ENCODE measurements around the gene CERCAM. TPM values are rescaled to one million over a fixed set of nuclear protein-coding genes. Genes with fewer than 3 reads are reported as not detected.
"Not testable (repeated sequence)": the region's sequence is repeated elsewhere in the genome, so short reads cannot be mapped to it uniquely, and the experiment has no call there.

The CERCAM gene
- total RNA-seq, 1 experiment from 2014 or later = 15.5 TPM

DNA sequence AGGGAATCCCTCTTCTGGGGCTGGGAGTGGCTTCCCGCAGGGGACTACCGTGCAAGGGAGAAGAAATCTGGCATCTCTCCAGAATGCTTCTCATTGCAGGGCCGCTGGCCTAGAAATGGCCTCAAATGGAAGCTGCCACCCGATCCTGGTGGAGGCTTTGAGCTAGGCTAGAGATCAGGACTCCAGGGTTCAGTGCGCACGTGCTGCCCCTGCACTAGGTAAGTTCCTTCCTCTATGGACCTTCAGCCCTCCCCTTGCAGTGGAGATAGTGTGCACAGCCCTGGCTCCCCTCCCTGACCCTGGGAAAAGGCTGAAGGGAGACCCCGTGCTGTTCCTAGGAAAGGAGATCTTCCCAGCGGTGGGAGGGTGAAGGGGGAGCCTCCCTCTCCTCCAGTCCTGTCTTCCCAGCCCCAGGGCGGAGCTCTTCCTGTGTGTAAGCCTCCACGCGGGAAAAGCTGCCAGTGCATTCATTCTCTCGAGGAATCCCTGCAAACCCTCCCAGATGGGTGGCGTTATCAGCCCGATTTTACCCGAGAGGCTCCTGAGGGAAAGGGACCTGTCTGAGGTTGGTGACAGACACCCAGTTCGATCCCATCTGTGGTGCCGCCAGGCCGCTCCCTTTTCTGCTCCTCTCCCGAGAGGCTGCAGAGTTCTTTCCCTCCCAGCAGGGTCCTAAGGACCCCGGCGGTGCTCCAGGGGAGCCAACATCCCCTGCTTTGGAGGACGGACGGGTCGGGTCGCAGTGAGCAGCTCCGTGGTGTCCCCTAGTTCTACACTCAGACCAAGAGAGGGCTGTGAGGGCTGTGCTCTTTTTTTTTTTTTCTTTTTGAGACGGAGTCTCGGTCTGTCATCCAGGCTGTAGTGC lies 1.4 kb upstream of the CERCAM start:
- no peaks in the 10 kb centered on the region for H3K36me3 ChIP-seq (replicated peaks; ENCODE audit: control insufficient read depth, insufficient read depth, low read length)
- peaks cover 33% of the 10 kb centered on the region for H3K27me3 ChIP-seq (ENCODE audit: control insufficient read depth, insufficient read depth, low read length)
- peak; percentile 66 for DNase-seq
- peak overlapping the region; percentile 78 for H3K4me3 ChIP-seq (ENCODE audit: insufficient read depth, low read depth, low read length)

DNA sequence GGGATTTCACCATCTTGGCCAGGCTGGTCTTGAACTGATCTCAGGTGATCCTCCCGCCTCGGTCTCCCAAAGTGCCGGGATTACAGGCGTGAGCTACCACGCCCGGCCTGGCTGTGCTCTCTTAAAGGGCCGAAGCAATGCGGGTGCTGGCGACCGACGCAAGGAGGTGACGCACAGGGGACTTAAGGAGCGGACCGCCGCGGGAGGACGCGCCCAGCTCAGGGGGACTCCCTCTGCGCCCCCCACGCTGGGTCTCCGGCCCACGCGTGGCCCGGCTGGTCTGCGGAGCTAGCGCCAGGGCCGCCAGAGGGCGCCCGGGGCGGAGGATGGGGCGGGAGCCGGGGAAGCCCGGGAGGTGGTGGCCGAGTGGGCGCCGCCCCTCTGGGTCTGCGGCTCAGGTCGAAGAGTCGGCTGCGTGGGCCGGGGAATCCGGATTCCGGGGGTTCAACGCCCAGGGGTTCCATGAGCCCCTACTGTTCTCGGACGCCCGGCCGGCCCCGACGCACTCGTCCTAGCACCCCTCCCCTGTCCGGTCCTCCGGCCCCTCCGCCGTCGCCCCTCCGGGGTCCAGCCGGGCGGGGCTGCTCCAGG lies 502 bp upstream of the CERCAM start:
- H3K4me3 ChIP-seq (ENCODE audit: insufficient read depth, low read depth, low read length) = peak overlapping the region; percentile 78
- DNase-seq = peak; percentile 93
- H3K36me3 ChIP-seq (replicated peaks; ENCODE audit: control insufficient read depth, insufficient read depth, low read length) = no peaks in the 10 kb centered on the region
- H3K27me3 ChIP-seq (ENCODE audit: control insufficient read depth, insufficient read depth, low read length) = peaks cover 33% of the 10 kb centered on the region

DNA sequence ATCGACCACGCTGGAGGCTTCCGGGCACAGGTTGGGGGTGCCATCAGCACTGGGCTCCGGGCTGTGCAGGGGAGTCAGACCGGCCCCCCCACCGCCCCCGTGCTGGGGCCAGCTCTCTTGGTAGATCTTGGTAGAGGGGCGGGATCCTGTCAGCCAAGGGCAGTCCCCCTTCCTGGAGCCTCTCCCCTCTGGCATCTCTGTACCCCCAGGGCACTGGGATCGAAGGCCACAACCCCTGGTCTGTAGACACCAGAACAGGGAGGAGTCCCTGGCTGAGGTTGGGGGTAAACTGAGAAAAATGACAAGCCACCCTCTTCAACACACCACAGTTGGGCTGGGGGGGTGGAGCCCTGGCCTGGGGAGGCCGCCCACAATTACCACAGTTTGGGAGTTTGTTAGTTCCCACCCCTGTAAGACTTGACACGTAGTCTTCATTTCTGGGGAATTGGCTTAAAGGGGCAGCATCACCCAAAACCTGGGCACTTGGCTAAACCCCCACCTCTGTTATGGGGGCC lies 882 bp downstream of the CERCAM start:
- peaks cover 31% of the 10 kb centered on the region for H3K27me3 ChIP-seq (ENCODE audit: control insufficient read depth, insufficient read depth, low read length)

DNA sequence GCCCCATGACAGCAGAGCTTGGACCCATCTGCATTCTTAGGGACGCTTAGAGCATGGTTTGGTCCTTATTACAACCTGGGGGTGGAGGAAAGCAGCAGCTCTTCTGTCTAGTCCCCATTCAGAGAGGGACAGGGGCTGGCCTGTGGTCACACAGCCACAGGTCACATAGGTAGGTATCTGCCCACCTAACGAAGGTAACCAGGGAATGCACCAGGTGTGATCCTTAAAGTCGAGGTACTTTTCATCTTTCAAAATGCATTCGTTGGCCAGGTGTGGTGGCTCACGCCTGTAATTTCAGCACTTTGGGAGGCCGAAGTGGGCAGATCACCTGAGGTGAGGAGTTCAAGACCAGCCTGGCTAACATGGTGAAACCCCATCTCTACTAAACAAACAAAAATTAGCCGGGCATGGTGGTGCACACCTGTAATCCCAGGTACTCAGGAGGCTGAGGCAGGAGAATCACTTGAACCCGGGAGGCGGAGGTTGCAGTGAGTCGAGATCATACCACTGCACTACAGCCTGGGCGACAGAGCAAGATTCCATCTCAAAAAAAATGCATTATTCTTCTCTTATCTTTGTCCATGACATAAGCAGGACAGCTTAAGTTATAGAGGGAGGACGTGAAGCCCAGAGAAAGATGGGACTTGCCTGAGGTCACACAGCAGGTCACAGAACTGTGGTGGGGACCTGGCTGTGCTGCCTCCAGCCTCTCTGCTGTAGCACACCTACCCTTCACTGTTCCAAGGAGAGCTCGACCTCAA lies 1.5 kb downstream of the CERCAM start:
- H3K4me3 ChIP-seq (ENCODE audit: insufficient read depth, low read depth, low read length); H3K36me3 ChIP-seq (replicated peaks; ENCODE audit: control insufficient read depth, insufficient read depth, low read length); DNase-seq: not testable (repeated sequence)
- H3K27me3 ChIP-seq (ENCODE audit: control insufficient read depth, insufficient read depth, low read length) = peaks cover 29% of the 10 kb centered on the region

More for the DNA sequence above, 882 bp downstream of the CERCAM start:
- DNase-seq = peak; percentile 76
- peak overlapping the region; percentile 78 for H3K4me3 ChIP-seq (ENCODE audit: insufficient read depth, low read depth, low read length)
- no peaks in the 10 kb centered on the region for H3K36me3 ChIP-seq (replicated peaks; ENCODE audit: control insufficient read depth, insufficient read depth, low read length)

DNA sequence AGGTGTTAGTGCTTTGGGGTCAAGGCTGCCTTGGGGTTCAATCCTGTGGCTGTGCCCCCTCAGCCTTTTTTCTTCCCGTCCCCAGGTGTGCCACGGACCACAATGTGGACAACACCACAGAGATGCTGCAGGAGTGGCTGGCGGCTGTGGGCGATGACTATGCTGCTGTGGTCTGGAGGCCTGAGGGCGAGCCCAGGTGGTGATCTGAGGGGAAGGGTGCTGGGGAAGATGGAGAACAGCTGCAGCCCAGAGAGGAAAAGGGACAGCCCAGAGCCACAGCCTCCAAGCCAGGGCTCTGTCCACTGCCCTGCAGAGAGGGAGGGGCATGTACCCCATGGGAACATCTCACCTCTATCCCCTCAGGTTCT lies 2.1 kb downstream of the CERCAM start:
- DNase-seq = peak; percentile 16
- H3K27me3 ChIP-seq (ENCODE audit: control insufficient read depth, insufficient read depth, low read length) = peaks cover 27% of the 10 kb centered on the region
- no peak overlapping the region for H3K4me3 ChIP-seq (ENCODE audit: insufficient read depth, low read depth, low read length)
- no peaks in the 10 kb centered on the region for H3K36me3 ChIP-seq (replicated peaks; ENCODE audit: control insufficient read depth, insufficient read depth, low read length)

DNA sequence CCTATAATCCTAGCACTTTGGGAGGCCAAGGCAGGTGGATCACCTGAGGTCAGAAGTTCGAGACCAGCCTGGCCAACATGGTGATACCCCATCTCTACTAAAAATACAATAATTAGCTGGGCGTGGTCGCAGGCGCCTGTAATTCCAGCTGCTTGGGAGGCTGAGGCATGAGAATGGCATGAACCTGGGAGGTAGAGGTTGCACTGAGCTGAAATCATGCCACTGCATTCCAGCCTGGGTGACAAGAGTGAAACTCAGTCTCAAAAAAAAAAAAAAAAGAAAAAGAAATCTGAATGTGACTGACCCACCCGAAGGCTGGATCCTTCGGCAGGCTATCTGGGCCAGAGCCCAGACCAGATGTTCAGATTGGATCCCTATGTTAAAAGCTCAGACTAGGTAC lies 2.7 kb downstream of the CERCAM start:
- H3K27me3 ChIP-seq (ENCODE audit: control insufficient read depth, insufficient read depth, low read length) = peaks cover 25% of the 10 kb centered on the region
- H3K36me3 ChIP-seq (replicated peaks; ENCODE audit: control insufficient read depth, insufficient read depth, low read length); H3K4me3 ChIP-seq (ENCODE audit: insufficient read depth, low read depth, low read length): not testable (repeated sequence)
- peak; percentile 16 for DNase-seq

DNA sequence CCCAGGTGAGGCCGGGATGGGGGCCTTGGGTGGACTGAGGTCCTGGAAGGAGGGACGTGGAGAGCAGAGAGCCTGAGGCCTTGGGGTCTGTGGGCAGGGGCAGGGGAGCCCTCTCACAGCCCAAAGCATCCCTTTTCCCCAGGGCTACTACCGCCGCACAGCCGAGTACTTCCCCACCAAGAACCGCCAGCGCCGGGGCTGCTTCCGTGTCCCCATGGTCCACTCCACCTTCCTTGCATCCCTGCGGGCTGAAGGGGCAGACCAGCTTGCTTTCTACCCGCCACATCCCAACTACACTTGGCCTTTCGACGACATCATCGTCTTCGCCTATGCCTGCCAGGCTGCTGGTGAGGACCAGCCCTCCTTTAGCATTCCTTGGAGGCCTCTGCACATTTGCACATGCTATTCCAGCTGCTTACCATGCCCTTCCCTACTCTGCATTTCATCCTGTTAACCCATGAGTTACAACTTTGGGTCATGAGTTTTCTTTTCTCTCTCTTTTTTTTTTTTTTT lies 3.7 kb downstream of the CERCAM start:
- Histone ChIP-seq H3K4me3 (ENCODE audit: insufficient read depth, low read depth, low read length) (no peak overlapping the region), H3K36me3 (replicated peaks; ENCODE audit: control insufficient read depth, insufficient read depth, low read length) (no peaks in the 10 kb centered on the region), H3K27me3 (ENCODE audit: control insufficient read depth, insufficient read depth, low read length) (peaks cover 19% of the 10 kb centered on the region)
- DNase-seq = no peak

DNA sequence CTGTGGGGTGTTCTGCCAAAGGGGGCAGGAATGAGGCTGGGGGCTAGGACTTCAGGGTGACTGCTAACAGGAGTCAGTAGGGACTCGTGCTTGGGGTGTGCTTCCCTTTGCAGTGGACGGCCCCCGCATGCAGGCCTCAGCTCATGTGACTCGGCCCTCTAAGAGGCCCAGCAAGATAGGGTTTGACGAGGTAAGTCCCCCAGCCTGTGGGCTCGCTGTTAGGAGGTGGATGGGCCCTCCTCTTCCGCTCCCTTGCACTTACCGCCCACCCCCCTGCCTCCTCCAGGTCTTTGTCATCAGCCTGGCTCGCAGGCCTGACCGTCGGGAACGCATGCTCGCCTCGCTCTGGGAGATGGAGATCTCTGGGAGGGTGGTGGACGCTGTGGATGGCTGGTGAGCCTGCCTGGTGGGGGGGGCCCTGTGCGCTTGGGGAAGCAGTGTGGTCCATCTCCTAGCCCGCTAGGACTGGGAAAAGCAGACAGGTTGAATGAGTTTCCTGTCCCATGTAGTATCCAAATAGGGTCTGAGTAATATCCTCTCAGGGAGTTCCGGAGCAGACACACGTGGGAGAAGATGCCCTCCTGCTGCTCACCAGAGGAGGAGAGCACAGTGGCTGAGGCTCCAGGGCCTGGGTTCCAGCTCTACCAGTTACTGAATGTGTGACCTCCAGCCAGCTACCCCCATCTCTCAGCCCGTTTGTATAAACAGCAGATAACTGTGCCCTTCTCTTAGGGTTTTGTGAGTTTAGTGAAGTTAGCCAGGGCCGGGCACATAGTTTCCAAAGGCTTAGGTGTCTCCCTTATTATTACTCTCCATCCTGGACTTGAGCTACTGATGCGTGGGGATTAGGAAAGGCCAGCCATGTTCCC lies 8.2 kb downstream of the CERCAM start:
- no peak overlapping the region; the same call in 1 of the 2 replicates for H3K4me3 ChIP-seq (ENCODE audit: insufficient read depth, low read depth, low read length)
- H3K27me3 ChIP-seq (ENCODE audit: control insufficient read depth, insufficient read depth, low read length) = no peaks in the 10 kb centered on the region
- DNase-seq = peak; percentile 64
- no peaks in the 10 kb centered on the region for H3K36me3 ChIP-seq (replicated peaks; ENCODE audit: control insufficient read depth, insufficient read depth, low read length)

DNA sequence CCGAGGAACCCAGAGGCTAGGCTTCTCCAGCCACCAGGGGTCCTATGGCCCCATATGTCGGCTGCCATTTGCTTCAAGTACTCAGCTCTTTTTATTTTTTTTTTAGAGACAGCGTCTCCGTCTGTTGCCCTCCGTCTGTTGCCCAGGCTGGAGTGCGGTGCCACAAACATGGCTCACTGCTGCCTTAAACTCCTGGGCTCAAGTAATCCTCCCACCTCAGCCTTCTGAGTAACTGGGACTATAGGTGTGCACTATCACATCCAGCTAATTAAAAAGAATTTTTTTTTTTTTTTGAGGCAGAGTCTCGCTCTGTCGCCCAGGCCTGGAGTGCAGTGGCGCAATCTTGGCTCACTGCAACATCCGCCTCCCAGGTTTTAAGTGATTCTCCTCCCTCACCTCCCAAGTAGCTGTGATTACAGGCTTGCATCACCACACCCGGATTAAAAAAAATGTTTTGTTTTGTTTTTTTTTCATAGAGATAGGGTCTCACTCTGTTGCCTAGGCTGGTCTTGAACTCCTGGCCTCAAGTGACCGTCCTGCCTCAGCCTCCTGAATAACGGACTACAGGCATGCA lies 8.9 kb downstream of the CERCAM start:
- H3K36me3 ChIP-seq (replicated peaks; ENCODE audit: control insufficient read depth, insufficient read depth, low read length) = no peaks in the 10 kb centered on the region
- no peaks in the 10 kb centered on the region for H3K27me3 ChIP-seq (ENCODE audit: control insufficient read depth, insufficient read depth, low read length)
- no peak overlapping the region for H3K4me3 ChIP-seq (ENCODE audit: insufficient read depth, low read depth, low read length)
- peak; percentile 62 for DNase-seq

DNA sequence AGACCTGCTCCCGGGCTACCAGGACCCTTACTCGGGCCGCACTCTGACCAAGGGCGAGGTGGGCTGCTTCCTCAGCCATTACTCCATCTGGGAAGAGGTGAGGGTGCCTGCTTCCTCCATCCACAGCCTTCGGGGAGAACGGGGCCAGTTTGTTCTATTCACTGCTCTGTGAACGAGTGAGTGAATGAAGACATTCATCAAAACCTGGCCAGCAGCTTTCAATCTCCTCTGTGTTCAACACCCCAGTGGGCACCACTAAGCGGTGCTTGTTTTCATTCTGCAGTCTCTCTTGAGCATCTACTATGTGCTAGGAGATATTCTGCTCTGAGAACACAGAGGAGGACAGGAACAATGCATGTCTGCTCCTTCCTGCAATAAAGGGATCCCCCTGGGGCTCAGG lies 10.6 kb downstream of the CERCAM start:
- no peak overlapping the region for H3K4me3 ChIP-seq (ENCODE audit: insufficient read depth, low read depth, low read length)

DNA sequence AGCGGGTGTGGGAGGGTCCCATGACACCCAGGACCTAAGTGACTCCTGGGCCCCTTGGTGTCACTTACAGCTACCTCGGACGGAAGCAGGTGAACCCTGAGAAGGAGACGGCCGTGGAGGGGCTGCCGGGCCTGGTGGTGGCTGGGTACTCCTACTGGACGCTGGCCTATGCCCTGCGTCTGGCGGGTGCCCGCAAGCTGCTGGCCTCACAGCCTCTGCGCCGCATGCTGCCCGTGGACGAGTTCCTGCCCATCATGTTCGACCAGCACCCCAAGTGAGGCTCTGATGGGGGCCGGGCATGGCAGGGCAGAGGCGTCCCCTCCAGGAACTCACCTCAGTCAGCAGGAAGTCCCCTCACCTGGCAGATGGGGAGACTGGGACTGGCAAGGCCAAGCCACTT lies 13.7 kb downstream of the CERCAM start:
- Histone ChIP-seq H3K36me3 (replicated peaks; ENCODE audit: control insufficient read depth, insufficient read depth, low read length) (no peaks in the 10 kb centered on the region), H3K27me3 (ENCODE audit: control insufficient read depth, insufficient read depth, low read length) (no peaks in the 10 kb centered on the region), H3K4me3 (ENCODE audit: insufficient read depth, low read depth, low read length) (no peak overlapping the region)
- peak; percentile 41 for DNase-seq

More for the DNA sequence above, 10.6 kb downstream of the CERCAM start:
- Histone ChIP-seq H3K27me3 (ENCODE audit: control insufficient read depth, insufficient read depth, low read length) (no peaks in the 10 kb centered on the region), H3K36me3 (replicated peaks; ENCODE audit: control insufficient read depth, insufficient read depth, low read length) (no peaks in the 10 kb centered on the region)
- DNase-seq = no peak

DNA sequence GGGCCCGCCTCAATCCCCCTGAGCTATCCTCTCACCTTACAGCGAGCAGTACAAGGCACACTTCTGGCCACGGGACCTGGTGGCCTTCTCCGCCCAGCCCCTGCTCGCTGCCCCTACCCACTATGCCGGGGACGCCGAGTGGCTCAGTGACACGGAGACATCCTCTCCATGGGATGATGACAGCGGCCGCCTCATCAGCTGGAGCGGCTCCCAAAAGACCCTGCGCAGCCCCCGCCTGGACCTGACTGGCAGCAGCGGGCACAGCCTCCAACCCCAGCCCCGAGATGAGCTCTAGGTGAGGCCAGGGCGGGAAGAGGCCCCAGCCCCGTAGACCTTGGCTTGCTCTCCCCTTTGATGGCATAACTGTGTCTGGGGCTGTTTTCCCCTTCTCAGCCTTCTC lies 15.0 kb downstream of the CERCAM start:
- no peak for DNase-seq
- no peak overlapping the region for H3K4me3 ChIP-seq (ENCODE audit: insufficient read depth, low read depth, low read length)
- no peaks in the 10 kb centered on the region for H3K36me3 ChIP-seq (replicated peaks; ENCODE audit: control insufficient read depth, insufficient read depth, low read length)
- no peaks in the 10 kb centered on the region for H3K27me3 ChIP-seq (ENCODE audit: control insufficient read depth, insufficient read depth, low read length)

DNA sequence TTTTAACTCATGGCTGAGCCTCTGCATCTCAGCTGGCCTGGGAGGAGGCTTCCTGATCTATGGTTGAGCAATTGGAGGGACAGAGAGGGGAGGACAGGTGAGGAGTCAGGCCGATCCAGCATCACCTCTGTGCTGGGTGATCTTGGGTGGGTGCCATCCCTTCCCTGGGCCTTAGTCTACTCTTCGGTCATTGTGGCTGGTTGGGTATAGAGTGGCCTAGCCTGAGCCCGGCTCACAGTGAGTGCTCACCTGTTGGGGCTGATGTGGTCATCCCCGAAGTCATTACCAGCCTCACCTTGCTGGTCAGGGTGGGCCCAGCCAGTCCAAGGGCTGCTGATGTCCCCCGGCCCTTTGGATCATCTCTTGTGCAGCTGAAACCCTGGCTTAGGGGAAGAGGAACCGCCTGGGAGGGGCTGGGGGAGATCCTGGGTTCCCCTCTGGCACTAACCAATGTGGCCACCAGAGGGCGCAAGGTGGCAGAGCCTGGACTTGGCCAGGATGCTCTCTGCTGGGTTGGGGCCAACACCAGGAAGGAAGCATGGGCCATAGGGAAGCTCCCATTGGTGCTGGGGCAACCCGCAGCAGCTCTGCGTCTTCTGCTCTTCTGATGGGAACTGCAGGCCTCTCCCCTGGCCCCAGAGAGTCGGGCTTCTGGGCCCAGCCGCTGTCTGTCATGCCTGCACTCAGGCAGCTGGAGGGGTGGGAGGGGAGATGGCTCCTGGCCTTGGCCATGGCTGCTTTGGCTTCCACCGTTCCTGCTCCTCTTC lies 17.9 kb downstream of the CERCAM start:
- DNase-seq = peak; percentile 97
- Histone ChIP-seq H3K27me3 (ENCODE audit: control insufficient read depth, insufficient read depth, low read length) (no peaks in the 10 kb centered on the region), H3K4me3 (ENCODE audit: insufficient read depth, low read depth, low read length) (no peak overlapping the region), H3K36me3 (replicated peaks; ENCODE audit: control insufficient read depth, insufficient read depth, low read length) (no peaks in the 10 kb centered on the region)

Measured in H7 (cell line).